NCI-H524 treated with DMSO at 0.1 percent for 48 hours (cell line): ENCODE measurements around the gene ACE2.
"Not testable (repeated sequence)": the region's sequence is repeated elsewhere in the genome, so short reads cannot be mapped to it uniquely, and the experiment has no call there.

Experiments
- DNase-seq: peaks from one replicate; lab custom pipeline; 2025; lab: John Stamatoyannopoulos, UW

Gene ACE2

DNA sequence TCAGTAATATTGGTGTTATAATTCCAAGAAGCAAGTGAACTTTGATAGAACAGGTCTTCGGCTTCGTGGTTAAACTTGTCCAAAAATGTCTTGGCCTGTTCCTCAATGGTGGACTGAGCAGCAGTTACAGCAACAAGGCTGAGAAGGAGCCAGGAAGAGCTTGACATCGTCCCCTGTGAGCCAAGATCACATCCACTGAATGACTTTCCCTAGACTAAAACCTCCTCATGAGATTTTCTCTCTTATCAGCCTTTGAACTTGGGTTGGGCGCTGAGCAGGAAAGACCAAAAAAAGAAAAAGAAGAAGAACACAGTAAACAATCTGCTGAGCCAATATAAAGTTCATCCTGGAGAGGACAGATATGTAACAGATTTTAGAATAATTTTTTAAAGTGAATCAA lies at the start of gene ACE2:
TSS of gene ACE2 (minus strand) at position 216 of the 400 bp plus-strand sequence. CDS start at position 167, 49 bp downstream.
- DNase-seq, result no peak

DNA sequence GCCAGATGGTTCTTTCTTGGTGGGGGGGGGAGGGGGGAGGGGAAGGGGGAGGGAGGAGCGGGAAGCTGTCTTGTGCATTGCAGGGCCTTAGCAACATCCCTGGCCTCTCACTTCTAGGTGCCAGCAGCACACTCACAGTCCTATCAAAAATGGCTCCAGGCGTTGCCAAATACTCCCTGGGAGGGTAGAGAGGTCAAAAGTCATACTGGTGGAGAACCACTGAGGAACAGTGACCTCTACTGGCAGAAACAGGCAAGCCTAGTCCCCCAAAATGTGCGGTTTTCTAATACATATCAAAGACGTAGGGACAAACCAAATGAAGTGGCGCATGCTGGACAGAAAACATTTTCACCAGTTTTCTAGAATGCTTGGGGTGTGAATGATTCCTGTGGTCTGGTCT lies 46.8 kb upstream of the ACE2 start:
- DNase-seq, result not testable (repeated sequence)

DNA sequence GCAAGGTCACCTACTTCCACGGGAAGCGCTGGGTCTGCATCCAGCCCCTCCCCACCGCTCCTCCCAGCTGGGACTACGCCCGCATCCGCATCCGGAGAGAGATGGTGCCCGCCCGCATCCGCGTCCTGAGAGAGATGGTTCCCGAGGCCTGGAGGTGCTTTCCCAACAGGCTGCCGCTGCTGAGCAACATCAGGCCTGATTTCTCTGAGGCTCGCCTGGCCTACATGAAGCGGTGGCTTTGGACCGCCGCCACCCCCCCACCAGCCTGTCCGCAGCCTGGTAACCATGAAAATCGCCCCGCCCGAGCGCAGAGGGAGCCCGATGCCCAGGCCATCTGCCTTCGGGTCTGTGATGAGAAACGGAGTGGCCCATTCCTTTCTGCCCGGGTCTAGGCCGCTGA lies 45.8 kb upstream of the ACE2 start:
- DNase-seq, result no peak

DNA sequence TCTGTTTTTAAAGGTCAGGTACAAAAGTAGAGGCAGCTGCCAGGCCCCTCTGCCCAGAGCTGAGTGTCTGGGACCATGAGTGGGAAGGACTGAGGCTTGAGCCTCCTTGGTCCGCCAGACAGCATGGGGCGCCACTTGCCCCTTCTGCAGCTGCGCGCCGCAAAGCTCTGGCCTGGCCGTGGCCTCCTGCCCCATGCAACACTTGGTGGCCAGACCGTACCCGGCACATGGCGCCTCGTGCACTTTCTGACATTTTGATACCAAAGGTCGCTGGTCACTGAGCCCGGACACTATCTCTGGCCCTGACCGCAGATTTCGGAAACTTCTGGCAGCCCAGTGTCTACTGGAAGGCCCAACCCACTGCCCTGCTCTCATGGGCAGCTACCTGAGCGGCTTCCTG lies 45.3 kb upstream of the ACE2 start:
- no peak for DNase-seq

DNA sequence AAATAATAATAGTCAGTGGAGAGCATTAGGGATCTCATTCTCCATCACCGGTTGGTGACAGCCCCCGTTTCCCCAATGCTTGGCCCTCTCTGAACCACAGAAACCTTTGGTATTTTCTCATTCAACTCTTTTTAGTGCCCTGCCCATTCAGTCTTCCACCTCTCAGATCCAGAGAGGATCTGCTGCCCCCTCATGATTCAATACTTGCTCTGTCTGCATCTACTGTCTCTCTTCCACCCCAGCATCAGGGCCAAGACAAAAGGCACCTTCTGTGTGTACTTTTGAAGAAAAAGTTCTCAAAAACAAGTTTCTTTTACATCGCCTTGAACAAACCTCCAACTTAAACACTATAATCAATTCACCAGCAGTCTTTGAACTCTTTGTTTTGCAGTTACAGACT lies 44.5 kb upstream of the ACE2 start:
- no peak for DNase-seq

DNA sequence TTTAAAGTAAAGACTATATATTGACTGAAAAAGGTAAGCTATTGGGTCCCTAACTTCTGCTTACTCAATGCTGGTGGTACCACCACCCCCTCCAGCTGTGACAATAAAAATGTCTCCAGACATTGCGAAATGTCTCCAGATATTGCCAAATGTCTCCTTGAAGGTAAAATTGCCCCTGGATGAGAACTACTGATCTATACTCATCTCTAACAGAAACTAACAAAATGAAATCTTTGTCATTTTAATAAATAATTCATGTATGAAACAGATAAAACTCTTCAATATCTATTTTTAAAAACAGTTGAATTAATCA lies 43.8 kb upstream of the ACE2 start:
- DNase-seq, result no peak

DNA sequence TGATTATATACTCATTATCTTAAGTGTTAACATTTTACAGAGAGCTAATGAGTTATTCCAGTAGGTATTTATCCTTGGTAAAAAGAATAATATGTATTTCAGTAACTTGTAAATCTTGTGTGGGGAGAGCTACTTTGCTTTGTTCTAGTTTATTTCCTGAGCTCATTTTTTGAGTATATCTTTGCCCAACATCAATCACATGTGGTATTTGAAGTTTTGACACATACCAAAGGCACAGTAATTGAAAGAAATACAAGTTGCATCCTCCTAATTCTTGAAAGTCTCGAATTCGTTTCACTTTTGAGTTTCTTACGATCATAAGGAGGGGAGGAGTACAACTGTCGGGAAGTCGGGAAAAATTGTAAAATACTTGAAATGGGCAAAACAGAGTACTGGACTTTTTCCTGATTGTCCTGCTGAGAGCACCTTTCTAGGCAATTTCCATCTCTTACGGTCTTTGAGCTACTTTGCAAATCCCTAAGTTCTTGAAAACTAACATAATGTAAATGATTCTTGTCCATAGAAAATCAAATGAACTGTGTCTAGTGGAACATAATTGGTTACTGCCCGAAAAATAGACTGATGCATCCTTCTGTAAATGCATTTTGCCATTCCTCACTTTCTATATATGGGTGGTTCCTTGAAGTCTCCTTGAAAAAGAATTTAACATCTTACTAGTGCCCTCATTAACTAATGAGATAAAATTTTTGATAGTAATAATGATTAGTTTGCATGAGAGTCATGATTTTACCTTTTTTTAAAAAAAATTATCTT lies 43.2 kb upstream of the ACE2 start:
- no peak for DNase-seq

DNA sequence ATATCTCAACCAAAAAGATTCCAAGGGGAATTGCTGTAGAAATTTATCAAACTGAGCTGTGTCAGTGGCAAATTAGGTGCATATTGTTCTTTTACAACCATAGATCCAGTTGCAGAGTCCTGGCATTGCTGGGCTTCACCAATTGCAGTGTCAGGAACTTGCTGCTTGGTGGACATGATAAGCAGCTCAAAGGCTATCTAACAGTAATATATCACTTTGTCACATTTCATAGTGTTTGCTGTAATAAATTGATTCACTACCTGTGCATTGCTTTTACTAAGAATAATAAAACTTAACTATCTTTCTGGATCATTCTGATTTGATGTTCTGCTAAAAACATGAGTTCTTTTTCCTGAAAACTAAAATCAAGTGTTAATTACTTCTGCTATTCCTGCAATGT lies 30.9 kb upstream of the ACE2 start:
- no peak for DNase-seq

DNA sequence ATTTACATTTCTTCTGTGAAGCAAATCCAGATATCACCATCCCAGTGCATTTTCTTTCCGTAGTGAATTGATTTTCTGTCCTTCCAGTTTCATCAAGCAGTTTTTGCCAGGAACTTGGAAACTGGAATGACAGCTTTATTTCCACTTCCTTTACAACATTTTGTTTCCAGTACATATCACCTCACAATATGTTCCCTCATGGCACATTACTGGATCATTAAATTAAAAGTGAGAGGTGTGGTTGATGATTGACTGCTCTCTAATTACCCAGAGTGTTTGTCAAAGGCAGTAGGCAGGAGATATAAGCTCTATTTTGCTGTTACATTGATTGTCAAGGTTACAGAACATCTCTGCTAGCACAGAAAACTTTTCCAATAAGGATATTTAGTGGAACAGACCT lies 22.3 kb upstream of the ACE2 start:
- no peak for DNase-seq

DNA sequence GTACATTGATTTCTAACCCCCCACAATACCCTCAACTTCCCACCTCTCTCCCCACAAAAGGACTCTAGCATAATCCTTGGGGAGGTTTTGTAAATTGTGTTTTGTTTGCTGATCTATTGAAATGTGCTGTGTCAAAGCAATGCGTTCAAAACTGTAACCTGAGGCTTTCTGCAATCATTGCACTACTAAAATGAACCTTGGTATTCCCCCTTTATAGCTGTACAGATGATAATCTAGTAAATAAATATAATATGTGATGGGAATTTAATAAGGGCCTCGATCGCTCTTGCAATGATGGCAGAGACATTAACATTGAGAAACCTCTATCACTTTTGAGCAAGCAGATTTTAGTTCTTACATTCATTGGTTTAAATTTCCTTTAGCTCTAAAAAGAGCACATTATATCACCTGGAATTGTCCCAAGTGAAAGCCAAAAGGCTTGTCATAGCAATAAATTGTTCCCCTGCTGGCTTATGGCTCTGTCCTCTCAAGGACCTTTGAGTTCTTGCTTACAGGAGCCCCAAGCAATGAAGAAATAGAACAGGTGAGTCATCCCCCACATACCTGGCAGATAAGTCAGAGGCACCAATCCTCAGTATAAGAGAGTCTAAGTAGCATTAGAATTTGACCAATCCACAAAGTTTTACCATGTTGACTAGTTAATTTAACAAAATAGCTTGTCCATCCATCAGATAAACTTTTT lies 18.4 kb upstream of the ACE2 start:
- no peak for DNase-seq

DNA sequence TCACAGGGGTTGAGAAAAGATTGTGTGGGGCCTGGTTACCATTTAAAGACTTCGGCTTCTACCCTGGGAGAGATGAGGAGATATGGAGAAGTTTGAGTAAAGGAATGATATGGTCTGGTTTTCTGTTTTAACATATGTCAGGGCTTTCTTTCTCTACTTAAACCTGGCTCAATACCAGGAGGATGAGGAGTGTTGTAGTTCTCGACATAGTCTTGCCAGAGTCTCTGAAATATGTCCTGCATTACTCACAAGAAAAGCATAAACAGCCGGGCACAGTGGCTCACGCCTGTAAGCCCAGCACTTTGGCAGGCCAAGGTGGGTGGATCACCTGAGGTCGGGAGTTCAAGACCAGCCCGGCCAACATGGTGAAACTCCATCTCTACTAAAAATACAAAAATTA lies 16.4 kb upstream of the ACE2 start:
- DNase-seq, result no peak

DNA sequence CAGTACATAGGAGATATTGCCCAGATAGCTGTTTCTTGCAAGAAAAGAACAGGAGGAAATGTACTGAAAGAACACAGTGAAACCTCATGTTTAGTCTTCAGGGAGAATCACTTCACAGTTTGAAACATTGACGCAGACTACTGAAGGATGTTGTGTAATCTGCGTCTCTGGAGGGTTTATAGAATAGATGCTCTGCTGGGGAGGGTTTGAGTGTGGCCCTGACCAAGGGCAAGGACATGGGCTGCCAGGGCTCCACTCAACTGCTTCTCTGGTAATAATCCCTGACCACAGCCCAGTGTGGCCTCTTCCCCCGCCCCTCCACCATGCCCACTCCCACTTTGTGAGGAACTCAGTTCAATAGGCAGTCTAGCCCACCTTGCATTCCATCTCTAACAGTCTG lies 15.8 kb upstream of the ACE2 start:
- no peak for DNase-seq

DNA sequence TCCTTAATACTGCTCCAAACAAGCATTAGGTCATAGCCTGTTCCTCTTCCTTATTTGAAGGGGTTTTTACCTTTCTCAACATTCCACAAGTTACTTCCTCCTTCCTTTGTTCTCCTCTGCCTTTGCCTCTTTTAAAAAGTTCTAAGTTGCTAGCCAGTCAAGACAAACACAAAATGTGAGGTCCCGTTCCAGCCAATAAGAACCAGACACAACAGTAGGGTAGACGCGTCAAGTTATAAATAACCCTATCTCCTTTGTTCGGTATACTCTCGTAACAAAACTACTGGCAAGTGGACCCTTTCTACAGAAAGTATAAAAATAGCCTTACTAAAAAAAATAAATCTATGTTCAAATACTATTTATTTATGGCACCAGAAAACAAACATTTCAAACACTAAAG lies 6.3 kb upstream of the ACE2 start:
- no peak for DNase-seq

DNA sequence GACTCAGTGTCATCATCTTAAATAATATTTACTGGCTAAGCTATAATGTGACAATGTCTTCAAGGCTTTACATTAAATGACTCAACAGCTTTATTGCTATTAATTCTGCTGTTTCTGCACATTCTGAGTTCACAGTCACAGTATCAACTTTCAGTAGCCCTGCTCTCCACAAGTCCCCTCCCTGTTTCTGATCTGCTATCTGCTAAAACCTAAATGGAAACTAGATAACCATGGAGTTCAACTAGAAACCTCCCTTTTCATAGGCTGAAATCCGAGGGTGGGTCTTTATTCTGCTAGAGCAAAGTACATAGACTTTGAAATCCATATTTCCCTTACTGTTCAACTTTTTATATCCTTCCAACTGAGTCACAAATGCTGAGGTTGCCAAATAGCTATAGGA lies 5.4 kb upstream of the ACE2 start:
- DNase-seq, result no peak

DNA sequence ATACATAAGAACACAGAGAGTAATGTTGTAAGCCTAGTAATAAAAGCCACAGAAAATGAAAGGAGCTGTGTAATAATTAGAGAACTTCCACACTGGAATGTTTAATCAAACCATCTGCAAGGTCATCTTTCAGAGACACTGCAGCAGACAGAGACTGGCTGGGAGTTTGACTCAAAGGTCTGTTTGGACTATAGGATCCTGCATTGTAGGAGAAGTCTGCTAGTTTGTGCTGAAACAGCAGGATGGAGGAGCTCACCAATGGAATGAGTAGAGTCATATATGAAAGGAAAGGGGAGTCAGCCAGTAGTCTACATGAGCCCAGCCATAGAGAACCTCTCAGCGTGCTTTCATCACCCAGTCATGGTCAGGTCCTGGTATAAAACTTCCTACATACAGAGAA lies 4.5 kb upstream of the ACE2 start:
- DNase-seq, result no peak

DNA sequence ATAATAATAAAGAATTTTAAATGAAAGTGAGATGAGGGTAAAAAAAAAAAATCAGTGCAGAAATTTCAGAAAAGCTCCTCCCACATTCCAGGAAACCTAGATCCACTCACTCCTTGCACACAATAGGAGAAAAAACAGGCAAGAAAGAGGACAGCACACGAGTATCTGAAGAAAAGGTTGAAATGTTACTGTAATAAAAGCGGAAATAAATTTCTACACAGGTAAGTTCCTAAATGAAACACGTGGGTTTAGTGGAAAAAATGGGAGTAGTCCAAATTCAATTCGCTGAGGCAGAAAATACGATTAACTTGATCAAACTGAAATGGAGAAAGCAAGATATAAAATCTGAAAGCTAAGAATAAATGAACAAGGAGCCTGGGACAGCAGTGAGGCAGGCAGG lies 2.0 kb upstream of the ACE2 start:
- DNase-seq, result no peak

DNA sequence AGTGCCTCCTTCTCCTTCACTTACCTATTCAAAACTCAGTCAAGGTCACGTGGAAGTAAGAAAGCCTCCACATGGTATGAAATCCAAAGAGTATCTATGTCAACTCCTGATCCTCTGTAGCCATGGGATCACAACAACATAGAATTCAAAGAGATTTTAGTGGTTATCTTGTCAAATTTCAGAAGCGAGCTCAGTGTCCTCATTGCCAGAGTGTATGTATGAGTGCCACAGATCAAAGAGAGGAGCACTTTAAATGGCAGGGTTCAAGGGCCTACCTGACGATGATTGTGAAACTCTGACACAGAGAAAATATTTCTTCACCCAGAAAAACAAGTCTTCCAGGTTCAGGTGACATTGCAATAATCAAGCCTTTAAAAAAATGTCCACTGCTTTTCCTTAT lies 1.2 kb upstream of the ACE2 start:
- no peak for DNase-seq

DNA sequence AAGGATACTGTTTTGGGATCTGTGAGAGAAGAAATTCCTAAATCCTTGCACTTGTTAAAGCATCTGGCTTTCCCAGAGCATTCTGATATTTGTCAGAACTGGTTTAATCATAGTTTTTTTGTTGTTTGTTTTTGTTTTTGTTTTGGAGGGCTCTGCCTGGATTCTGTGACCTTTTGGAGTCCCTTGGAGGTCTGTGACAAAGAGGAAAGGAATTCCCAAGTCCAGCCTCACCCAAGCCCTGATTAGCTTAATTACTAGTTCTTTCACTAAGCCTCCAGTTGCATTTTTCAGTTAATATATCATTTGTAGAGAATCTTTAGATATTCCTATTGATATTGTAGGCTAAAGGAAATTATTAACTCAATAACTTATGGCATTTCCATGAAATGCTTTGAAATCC lies 711 bp downstream of the ACE2 start:
- DNase-seq, result no peak

DNA sequence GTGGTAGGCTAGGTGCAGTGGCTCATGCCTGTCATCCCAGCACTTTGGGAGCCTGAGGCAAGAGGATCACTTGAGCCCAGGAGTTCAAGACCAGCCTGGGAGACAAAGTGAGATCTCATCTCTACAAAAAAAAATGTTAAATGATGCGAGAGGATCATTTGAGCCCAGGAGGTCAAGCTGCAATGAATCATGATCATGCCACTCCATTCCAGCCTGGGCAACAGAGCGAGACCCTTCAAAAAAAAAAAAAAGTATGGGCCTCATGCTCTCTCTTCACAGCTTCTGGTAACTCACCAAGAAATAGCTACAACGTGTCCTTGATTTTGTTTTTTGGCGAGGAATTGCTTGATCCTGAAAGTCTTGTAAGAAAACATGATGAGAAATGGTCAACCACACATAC lies 1.3 kb downstream of the ACE2 start:
- DNase-seq, result no peak

DNA sequence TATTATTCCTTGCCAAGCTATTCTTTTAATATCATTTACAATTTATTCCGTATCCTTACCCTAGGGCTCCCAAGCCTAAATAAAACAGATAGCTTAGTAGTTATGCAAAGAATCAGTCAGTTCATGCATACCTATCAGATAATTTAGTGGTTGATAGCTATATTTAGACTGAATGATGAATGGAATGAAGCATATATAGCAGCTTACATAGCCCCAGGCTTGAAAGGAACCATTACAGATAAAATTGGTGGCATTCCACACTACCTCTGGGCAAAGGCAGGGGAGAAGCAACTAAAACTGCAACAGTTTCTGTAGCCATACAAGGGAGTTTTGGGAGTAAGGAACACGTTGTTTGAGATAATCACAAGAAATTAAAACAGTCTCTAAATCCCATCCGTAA lies 2.7 kb downstream of the ACE2 start:
- DNase-seq, result no peak

DNA sequence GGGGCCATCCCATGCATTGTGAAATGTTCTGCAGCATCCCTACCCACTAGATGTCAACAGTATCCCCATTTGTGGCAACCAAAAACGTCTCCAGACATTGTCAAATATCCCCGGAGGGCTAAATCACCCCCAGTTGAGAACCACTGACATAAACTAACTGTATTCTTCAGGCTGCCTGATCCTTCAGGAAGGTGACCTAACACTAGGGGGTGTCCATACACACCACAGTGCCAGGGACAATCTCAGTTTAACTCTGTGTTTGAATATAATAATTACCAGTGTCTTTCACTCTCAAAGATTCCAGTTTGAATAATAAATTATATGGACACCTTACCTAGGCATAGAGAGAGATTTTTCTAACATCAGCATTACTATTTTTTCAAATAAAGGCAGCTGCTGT lies 6.4 kb downstream of the ACE2 start:
- DNase-seq, result no peak

DNA sequence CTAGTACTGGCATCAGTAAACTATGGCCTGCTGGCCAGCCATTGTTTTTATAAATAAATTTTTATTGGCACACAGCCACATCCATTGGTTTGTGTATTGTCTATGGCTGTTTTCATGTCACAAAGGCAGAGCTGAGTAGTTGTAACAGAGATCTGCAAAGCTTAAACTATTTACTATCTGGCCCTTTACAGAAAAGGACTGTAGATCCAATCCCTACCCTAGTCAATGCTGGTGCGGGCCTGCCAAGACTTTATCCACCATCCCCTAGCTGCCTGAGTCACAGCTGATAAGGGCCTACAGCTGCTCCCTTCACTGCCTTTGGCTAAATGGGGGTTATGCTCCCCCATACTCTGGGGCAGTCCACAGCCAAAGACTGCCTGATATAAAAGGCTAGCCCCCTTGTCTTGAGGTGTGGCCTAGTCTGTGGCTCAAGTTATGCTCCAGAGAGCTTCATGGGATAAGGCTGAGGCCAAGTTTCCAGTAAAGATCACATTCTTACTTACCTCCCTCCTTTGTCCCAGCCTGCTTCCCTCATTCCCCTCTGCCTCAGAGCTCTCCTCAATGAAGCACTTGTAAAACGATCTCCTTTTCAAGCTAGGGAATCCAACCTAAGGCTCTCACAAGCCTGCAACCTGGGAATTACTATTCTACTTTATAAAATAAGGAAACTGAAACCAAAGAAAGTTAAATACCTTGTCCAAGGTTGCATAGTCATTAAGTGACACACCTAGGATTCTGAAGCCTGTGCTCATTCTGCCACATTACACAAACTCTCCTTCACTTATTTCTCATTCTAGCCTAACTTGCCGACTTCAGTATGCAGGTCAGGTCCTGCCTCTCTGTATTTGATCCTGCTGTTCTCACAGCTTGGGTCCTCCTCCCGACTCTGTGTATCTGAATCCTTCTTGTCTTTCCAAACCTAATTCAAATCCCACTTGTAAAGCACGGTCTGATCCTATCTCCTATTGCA lies 20.7 kb downstream of the ACE2 start:
- DNase-seq, result no peak

DNA sequence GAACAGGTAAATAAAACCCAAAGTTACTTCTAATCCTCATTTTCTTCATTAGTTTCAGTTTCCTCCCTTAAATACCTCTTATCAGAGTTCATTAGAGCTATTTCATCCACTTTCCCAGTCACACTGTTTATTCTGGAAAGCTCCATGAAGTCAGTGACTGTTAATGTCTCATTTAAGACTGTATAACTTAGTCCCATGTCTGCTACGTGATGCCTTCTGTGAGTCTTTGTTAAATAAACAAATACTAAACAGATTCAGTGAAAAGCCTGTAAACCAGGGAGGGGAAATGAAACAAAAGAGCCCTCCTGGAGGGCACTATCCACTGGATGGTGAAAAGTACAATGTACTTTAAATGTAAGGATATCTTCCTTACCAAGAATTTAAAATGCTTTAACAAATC lies 24.7 kb downstream of the ACE2 start:
- DNase-seq, result no peak
